ENCODE measurements around the gene ZNF25.
"Not testable (repeated sequence)": the region's sequence is repeated elsewhere in the genome, so short reads cannot be mapped to it uniquely, and the experiment has no call there.

The ZNF25 gene

DNA sequence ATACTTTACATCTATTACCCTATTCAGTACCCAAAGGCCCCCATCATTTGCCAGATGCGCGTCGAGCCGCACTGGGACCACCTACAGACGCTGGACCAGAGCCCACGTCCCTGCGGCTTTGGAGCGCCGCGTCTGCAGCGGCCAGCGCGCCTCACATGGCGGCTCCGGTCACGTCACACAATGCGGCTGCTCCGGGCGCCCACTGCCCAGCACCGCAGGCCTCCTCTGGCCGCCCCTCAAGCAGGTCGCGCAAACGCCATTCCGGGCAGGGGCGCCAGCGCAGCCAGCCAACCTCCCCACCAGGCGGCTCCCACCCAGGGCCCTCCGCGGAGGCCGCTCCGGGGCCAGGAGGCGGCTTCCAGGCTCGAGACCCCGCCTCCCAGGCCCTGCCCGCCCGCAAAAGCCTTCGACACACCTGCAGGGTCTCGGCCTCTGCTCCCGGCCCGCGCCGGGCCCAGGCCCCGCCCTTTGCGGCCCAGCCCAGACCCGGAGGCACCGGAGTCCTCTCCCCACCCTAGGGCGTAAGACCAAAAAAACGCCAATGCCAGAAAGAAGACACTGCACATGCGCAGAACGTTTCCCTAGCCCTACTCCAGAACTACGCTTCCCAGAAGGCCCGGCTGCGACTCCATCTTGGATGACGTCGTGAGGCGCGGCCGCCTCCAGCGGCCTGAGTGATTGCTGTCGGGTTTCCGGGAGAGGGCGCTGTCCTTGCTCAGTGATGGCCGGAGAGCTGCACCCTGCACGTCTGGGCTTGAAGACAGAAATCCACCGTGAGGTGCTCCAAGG lies at the start of gene ZNF25:
Gene ZNF25, minus strand, starts transcription at position 557 of the 789 bp plus-strand sequence. CDS start 4,925 bp downstream, outside the sequence.
- peak; percentile 100 for DNase-seq

GRCh38 chr10:38025283-38025682 lies 48.8 kb upstream of the ZNF25 start:
- no peak for DNase-seq

DNA sequence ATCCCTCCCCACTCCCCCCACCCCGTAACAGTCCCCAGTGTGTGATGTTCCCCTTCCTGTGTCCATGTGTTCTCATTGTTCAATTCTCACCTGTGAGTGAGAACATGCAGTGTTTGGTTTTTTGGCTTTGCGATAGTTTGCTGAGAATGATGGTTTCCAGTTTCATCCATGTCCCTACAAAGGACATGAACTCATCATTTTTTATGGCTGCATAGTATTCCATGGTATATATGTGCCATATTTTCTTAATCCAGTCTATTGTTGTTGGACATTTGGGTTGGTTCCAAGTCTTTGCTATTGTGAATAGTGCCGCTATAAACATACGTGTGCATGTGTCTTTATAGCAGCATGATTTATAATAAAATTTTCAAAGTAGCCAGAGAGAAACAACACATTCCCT lies 42.7 kb upstream of the ZNF25 start:
- not testable (repeated sequence) for DNase-seq

GRCh38 chr10:38016354-38016753 lies 39.9 kb upstream of the ZNF25 start:
- DNase-seq: no peak

DNA sequence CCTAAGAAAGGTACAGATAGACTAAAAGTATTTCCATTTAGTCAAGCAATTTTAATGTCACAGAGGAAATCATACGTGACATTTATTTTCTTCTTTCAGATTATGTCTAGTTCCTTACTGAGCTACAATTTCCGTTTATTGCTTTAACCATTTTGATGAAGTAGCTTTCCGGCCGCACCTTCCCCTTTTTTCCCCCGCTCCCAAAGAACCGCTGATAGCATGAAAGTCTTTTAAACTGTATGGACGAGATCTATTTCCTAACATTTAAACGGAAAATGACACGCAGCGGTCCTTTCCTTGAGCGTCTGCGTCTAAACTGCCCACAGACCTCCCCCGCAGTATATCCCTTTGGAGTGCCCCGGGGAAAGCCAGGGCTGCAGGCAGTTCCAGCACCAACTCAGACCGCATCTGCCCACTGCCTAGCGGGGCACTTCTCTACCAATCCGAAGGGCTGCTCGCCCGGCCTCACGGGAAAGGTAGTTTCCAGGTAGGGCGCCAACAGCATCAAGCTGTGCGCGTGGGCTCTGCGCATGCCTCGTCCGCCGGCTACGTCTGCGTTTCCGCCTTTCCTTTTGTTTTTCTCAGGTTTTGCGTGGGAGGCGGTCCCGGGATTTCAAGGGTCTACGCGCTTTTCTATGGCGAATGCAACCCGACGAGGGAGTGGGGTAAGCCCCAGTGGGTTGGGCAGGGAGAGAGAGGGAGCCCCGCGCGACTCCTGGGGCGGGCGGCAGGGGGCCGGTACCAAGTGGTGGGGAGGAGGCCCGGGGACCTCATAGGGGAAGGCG lies 33.9 kb upstream of the ZNF25 start, which contains the start of gene ZNF33A:
Gene ZNF33A, plus strand, starts transcription at position 557 of the 785 bp plus-strand sequence. CDS start 1,667 bp downstream, outside the sequence.
- DNase-seq: peak; percentile 96

DNA sequence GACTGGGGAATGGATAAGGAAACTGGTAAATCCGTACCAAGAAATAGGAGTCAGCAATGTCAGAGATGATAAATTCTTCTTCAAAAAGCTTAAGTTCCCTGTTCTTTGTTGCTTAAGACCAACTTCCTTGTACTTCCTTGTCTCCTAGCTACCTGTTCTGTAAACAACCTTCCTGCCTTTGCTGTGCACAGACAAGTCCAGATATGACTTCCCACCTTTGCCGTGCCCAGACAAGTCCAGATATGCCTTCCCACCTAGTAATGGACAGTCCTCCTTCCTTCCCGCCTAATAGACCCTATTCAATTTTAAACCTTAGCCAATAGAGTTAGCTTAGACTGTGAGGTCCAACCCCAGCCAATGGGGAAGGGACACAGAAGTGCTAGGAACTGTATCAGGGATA lies 31.5 kb upstream of the ZNF25 start:
- no peak for DNase-seq

GRCh38 chr10:38007551-38007950 lies 31.1 kb upstream of the ZNF25 start:
- no peak for DNase-seq

DNA sequence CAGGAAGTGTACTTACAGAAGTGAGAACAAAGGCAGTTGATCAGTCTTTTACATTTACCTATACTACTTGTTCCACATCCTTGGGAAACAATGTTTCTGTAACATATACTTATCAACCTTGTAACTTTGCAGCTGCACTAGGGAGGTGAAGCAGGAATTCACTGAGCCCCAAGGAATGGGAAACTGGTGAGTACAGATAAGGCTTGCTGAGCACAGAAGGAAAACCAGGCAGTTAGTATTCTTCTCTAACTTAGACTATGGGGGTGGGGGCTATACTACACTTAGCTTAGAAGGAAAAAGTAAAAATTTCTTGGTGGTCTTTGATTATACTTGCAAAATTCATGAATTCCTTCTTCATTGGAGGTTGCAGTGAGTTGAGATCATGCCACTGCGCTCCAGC lies 27.1 kb upstream of the ZNF25 start:
- DNase-seq: no peak

DNA sequence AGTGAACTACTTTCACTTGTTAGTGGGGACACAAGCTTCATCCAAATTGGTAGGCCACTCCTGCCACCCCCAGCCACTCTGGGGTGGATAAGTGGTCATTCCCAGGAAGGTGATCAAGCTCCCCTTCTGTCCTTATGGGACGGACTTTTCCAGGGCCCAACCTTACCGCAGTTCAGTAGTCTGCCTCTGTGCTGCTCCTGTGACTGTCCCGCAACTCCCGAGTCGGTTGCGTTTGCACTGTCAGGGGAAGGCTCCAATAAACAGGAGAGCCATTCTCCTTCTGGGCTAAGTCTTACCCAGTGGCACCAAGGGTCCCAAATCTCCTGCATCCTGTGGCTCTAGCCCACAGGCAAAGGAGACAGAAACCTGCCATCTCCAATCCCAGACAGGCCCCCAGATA lies 26.6 kb upstream of the ZNF25 start:
- DNase-seq: no peak

DNA sequence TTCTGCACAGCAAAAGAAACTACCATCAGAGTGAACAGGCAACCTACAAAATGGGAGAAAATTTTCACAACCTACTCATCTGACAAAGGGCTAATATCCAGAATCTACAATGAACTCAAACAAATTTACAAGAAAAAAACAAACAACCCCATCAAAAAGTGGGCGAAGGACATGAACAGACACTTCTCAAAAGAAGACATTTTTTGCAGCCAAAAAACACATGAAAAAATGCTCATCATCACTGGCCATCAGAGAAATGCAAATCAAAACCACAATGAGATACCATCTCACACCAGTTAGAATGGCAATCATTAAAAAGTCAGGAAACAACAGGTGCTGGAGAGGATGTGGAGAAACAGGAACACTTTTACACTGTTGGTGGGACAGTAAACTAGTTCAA lies 24.0 kb upstream of the ZNF25 start:
- not testable (repeated sequence) for DNase-seq

DNA sequence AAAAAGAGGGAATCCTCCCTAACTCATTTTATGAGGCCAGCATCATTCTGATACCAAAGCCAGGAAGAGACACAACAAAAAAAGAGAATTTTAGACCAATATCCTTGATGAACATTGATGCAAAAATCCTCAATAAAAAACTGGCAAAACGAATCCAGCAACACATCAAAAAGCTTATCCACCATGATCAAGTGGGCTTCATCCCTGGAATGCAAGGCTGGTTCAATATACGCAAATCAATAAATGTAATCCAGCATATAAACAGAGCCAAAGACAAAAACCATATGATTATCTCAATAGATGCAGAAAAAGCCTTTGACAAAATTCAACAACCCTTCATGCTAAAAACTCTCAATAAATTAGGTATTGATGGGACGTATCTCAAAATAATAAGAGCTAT lies 22.5 kb upstream of the ZNF25 start:
- not testable (repeated sequence) for DNase-seq

DNA sequence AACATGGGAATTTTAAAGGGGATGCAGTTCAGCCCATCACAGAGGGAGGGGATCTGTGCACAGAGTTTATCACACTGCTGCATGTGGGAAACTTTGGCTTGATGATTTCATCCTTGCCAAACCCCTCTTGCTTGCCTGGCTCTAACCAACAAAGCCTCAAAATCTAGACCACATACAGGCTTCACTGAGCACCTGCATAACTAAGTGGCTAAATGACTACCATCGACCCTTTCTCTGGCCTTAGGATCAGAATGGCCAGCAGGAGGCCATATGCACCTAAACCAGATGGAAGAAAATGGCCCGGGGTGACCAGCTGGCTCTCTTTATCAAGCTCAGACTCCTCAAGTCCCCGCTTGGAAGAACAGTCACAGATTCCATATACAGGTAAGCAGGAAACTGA lies 15.6 kb upstream of the ZNF25 start:
- no peak for DNase-seq

DNA sequence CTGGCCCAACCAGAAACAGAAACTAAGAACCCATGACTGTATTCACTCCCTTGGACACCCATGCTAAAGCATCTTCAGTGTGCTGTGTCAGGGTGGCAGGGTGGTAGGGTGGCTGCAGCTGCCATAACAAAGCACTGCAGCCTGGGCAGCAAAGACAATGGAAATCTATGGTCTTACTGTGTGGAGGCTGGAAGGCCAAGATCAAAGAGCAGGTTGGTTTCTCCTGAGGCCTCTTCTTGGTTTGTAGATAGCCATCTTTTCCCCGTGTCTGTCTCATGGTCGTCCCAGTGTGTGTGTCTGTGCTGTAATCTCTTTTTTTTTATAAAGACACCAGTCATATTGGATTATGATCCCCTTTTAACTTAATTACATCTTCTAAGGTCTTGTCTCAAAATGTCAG lies 15.2 kb upstream of the ZNF25 start:
- DNase-seq: no peak

DNA sequence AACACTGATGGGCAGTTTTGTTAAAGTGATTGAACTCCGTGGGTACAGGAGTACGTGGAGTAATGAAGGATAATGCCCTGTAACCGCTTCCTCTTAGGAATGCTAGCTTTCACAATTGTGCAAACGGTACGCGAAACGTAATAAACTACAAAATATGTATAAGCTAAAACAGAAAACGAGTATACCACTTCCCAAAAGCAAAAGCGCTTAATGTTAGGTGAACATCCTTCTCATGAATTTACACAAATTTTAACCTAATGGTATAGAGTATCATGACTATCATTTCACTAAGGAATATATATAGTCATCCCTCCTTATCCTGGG lies 395 bp upstream of the ZNF25 start:
- DNase-seq: no peak

DNA sequence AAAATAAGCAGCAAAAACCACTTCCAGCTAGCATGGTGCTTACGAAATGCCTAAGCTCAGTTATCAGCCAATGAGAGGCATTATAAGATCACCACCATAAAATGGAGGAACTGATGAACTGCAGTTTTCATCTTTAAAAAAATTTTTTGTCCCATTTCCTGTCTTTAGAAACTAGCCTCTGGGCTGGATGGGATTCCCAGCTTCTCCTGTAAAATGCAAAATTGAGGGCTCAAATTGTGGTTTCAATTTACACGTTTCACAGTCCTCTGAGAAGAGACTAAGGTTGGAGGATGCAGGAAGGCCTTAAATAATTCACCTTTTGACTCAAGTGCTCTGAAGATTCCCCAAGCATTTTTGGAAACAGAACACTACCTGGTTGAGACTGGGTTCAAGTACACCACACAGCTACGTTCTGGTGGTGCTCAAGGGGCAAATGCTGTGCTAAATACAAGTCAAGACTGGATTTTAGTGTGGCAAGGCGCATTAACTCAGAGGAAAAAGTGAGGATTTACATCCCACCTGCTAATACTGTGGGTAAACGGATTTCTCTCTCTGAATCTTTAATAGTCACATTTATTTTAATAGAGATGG lies 951 bp downstream of the ZNF25 start:
- no peak for DNase-seq

- DNase-seq: no peak
These were observed 4.1 kb downstream of the ZNF25 start for GRCh38 chr10:37972396-37972795.

GRCh38 chr10:37965006-37965405 lies 11.4 kb downstream of the ZNF25 start:
- no peak for DNase-seq

- no peak for DNase-seq
These were observed 15.8 kb downstream of the ZNF25 start for GRCh38 chr10:37960591-37961137.

DNA sequence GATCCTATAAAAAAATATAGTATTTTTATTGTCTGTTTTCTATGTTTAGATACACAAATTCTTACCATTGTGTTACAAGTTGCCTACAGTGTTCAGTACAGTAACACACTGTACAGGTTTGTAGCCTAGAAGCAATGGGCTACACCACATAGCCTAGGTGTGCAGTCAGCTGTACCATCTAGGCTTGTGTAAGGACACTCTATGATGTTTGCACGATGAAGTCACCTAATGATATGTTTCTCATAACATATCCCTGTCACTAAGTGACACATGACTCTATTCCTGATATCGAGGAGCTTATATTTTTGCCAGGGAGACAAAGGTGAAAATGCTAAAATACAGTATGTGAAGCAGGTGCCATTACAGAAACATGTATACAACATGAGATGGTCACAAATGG lies 18.6 kb downstream of the ZNF25 start:
- DNase-seq: no peak

DNA sequence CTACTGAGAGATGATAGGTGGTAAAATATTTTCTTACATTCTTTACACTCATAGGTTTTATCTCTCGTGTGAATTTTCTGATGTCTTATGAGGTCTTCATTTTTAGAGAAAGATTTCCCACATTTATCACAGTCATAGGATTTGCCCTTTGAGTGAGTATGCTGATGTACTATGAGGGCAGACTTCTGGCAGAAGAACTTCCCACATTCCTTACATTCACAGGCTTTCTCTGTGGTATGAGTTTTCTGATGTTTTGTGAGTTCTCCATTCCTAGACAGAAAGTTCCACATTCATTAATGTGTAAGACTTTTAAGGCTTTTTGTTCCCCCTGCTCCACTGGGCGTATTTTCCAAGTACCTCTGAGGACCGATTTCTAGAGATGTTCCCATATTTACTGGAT lies 23.5 kb downstream of the ZNF25 start:
- DNase-seq: no peak

DNA sequence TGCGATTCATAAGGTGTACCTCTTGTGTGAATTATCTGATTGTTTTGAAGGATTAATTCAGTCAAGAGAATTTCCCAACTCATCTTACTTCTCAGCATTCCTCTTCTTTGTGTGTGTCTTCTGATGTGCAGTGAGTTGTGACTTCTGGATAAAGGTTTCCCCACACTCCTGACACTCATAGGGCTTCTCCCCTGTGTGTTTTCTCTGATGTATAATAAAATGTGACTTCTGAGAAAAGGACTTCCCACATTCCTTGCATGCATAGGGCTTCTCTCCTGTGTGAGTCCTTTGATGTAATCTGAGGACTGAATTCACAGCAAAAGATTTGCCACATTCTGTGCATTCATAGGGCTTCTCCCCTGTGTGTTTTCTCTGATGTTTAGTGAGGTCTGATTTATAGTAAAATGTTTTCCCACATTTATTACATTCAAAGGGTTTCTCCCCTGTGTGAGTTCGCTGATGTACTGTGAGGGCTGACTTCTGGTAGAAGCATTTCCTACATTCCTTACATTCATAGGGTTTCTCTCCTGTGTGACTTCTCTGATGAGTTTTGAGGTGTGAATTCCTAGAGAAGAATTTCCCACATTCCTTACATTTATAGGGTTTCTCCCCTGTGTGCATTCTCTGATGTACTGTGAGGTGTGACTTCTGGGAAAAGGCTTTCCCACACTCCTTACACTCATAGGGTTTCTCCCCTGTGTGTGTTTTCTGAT lies 24.2 kb downstream of the ZNF25 start:
- DNase-seq: no peak

DNA sequence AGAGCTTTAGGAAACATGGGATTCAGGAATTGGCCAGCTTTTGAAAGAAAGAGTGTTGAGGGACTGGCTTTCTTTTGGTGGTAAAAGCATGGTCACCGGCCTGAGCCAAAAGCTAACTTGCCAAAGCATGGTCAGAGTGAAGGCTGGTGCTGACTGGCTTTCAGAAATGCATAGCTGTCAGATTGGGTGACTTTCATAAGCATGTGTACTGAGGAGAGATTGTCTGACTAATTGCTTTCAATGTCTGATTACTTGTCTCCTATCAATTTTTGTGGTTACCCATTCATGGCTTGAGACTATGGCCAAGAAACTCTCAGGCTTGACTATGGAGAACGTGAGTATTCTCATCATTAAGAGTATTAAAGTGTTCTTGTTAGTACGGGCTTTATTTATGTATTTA lies 28.2 kb downstream of the ZNF25 start:
- no peak for DNase-seq

DNA sequence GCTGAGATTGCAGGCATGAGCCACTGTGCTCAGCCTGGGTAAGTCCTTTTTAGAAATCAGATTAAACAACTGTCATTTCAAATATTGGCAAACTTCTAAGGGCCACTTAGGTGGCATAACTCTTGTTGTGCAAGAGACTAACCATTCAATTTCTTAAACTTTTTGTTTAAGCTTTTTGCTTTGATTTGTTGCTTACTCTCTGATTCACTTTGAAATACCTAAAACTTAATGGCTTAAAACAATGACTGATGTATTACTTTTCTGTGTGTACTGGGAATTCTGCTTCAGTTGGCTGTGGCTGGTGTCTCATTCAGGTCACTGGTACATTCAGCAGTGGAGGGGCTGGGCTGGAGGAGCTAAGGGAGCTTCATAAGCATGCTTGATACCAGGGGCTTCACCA lies 28.9 kb downstream of the ZNF25 start:
- no peak for DNase-seq
